ENCODE results near the gene RBM18. TPM values are rescaled to one million over a fixed set of nuclear protein-coding genes. Genes with fewer than 3 reads are reported as not detected.

Gene RBM18
- total RNA-seq, 1 donor from 2014 or later, result 29.1 TPM

DNA sequence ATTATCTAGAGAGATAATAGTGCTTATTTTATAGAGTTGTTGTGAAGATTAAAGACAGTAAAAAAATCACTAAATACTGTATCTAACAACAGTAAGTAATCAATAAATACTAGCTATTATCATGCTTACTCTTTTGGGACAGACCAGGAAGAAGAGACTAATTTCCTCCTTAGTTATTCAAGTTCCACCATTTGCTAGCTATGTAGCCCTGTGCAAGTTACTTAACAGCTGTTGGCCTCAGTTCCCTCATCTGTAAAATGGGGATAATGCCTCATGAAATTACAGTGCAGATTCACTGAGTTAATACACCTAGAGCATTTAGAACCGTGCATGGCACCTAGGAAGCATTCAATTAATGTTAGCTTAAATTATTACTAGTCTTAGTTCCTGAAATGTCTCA, 2.6 kb downstream of the RBM18 start:
- Histone ChIP-seq H3K27ac (ENCODE audit: low read depth, low read length) (no peak overlapping the region), H3K9ac (ENCODE audit: low read length) (no peak overlapping the region), H3K79me2 (ENCODE audit: insufficient read depth, low read length) (peaks cover 57% of the 10 kb centered on the region), H3K4me1 (ENCODE audit: insufficient read depth, low read length) (peaks cover 19% of the 10 kb centered on the region), H3K27me3 (ENCODE audit: insufficient read depth, low read length) (no peaks in the 10 kb centered on the region), H3K4me2 (ENCODE audit: low read length) (no peak overlapping the region), H3K4me3 (ENCODE audit: insufficient read depth, low read depth, low read length) (no peak overlapping the region), H2AFZ (ENCODE audit: low read depth, low read length) (no peak overlapping the region), H3K9me3 (ENCODE audit: insufficient read depth, low read depth, low read length) (no peaks in the 10 kb centered on the region), H4K20me1 (ENCODE audit: insufficient read depth, low read length) (peaks cover 23% of the 10 kb centered on the region), H3K36me3 (ENCODE audit: insufficient read depth, low read length) (peaks cover 12% of the 10 kb centered on the region)
- Mint-ChIP-seq H3K4me3 (ENCODE audit: unreplicated experiment) (no peak overlapping the region), H3K4me1 (ENCODE audit: low read depth, unreplicated experiment) (peaks cover 9% of the 10 kb centered on the region), H3K27ac (ENCODE audit: unreplicated experiment) (no peak overlapping the region), H3K9me3 (ENCODE audit: unreplicated experiment) (no peaks in the 10 kb centered on the region), H3K27me3 (ENCODE audit: low read depth, unreplicated experiment) (no peaks in the 10 kb centered on the region), H3K36me3 (ENCODE audit: low read depth, unreplicated experiment) (peaks cover 3% of the 10 kb centered on the region)
- TF ChIP-seq EZH2 (IDR thresholded peaks at IDR 0.05; ENCODE audit: insufficient read depth, low read length), result no peak
- TF ChIP-seq, protein P1, sequence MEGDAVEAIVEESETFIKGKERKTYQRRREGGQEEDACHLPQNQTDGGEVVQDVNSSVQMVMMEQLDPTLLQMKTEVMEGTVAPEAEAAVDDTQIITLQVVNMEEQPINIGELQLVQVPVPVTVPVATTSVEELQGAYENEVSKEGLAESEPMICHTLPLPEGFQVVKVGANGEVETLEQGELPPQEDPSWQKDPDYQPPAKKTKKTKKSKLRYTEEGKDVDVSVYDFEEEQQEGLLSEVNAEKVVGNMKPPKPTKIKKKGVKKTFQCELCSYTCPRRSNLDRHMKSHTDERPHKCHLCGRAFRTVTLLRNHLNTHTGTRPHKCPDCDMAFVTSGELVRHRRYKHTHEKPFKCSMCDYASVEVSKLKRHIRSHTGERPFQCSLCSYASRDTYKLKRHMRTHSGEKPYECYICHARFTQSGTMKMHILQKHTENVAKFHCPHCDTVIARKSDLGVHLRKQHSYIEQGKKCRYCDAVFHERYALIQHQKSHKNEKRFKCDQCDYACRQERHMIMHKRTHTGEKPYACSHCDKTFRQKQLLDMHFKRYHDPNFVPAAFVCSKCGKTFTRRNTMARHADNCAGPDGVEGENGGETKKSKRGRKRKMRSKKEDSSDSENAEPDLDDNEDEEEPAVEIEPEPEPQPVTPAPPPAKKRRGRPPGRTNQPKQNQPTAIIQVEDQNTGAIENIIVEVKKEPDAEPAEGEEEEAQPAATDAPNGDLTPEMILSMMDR (IDR thresholded peaks at IDR 0.05; ENCODE audit: insufficient read depth, low read depth, low read length), result no peak
- no peak for FAIRE-seq
- DNase-seq (ENCODE audit: low read depth), result no peak

DNA sequence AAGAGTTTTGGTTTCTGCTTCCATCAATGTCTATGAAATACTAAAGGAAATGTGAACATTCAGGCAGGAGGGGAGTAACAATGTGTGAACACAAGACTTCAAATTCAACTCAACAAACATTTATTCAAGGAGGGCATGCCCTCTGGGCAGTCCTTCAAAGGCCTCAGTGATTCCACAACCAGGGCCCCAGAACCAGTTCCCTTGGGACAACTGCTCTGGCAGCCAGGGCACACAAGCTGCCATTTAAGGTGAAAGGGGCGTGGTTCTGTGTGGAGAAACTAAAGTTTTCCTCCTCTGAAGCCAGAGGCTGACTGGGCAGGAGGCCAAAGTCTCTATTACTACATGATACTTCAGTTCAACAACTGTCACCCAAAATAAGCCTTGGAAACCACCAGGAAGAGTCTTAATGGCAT, 3.2 kb downstream of the RBM18 start:
- Histone ChIP-seq H3K27ac (ENCODE audit: low read depth, low read length) (no peak overlapping the region), H3K4me1 (ENCODE audit: insufficient read depth, low read length) (peaks cover 19% of the 10 kb centered on the region), H3K4me3 (ENCODE audit: insufficient read depth, low read depth, low read length) (no peak overlapping the region), H3K9ac (ENCODE audit: low read length) (no peak overlapping the region), H4K20me1 (ENCODE audit: insufficient read depth, low read length) (peaks cover 25% of the 10 kb centered on the region), H3K4me2 (ENCODE audit: low read length) (no peak overlapping the region), H2AFZ (ENCODE audit: low read depth, low read length) (no peak overlapping the region), H3K36me3 (ENCODE audit: insufficient read depth, low read length) (peaks cover 12% of the 10 kb centered on the region), H3K9me3 (ENCODE audit: insufficient read depth, low read depth, low read length) (no peaks in the 10 kb centered on the region), H3K27me3 (ENCODE audit: insufficient read depth, low read length) (no peaks in the 10 kb centered on the region), H3K79me2 (ENCODE audit: insufficient read depth, low read length) (peaks cover 54% of the 10 kb centered on the region)
- Mint-ChIP-seq H3K9me3 (ENCODE audit: unreplicated experiment) (no peaks in the 10 kb centered on the region), H3K36me3 (ENCODE audit: low read depth, unreplicated experiment) (peaks cover 3% of the 10 kb centered on the region), H3K4me1 (ENCODE audit: low read depth, unreplicated experiment) (peaks cover 9% of the 10 kb centered on the region), H3K4me3 (ENCODE audit: unreplicated experiment) (no peak overlapping the region), H3K27ac (ENCODE audit: unreplicated experiment) (no peak overlapping the region), H3K27me3 (ENCODE audit: low read depth, unreplicated experiment) (no peaks in the 10 kb centered on the region)
- TF ChIP-seq, protein P1 (IDR thresholded peaks at IDR 0.05; ENCODE audit: insufficient read depth, low read depth, low read length), result no peak
- peak; percentile 28 for DNase-seq (ENCODE audit: low read depth)
- no peak for FAIRE-seq

GRCh38 chr9:122258886-122259415, 5.7 kb downstream of the RBM18 start:
- Histone ChIP-seq H4K20me1 (ENCODE audit: insufficient read depth, low read length) (peaks cover 47% of the 10 kb centered on the region), H3K9ac (ENCODE audit: low read length) (no peak overlapping the region), H3K4me2 (ENCODE audit: low read length) (no peak overlapping the region), H2AFZ (ENCODE audit: low read depth, low read length) (no peak overlapping the region), H3K4me1 (ENCODE audit: insufficient read depth, low read length) (peaks cover 10% of the 10 kb centered on the region), H3K27ac (ENCODE audit: low read depth, low read length) (no peak overlapping the region), H3K27me3 (ENCODE audit: insufficient read depth, low read length) (no peaks in the 10 kb centered on the region), H3K4me3 (ENCODE audit: insufficient read depth, low read depth, low read length) (no peak overlapping the region), H3K36me3 (ENCODE audit: insufficient read depth, low read length) (peaks cover 15% of the 10 kb centered on the region), H3K79me2 (ENCODE audit: insufficient read depth, low read length) (peaks cover 38% of the 10 kb centered on the region), H3K9me3 (ENCODE audit: insufficient read depth, low read depth, low read length) (no peaks in the 10 kb centered on the region)
- FAIRE-seq, result no peak
- Mint-ChIP-seq H3K27ac (ENCODE audit: unreplicated experiment) (no peak overlapping the region), H3K9me3 (ENCODE audit: unreplicated experiment) (peaks cover 1% of the 10 kb centered on the region), H3K4me1 (ENCODE audit: low read depth, unreplicated experiment) (peaks cover 9% of the 10 kb centered on the region), H3K4me3 (ENCODE audit: unreplicated experiment) (no peak overlapping the region), H3K36me3 (ENCODE audit: low read depth, unreplicated experiment) (peaks cover 6% of the 10 kb centered on the region), H3K27me3 (ENCODE audit: low read depth, unreplicated experiment) (no peaks in the 10 kb centered on the region)
- TF ChIP-seq, protein P1 (IDR thresholded peaks at IDR 0.05; ENCODE audit: insufficient read depth, low read depth, low read length), result no peak
- no peak for TF ChIP-seq EZH2 (IDR thresholded peaks at IDR 0.05; ENCODE audit: insufficient read depth, low read length)
- no peak for DNase-seq (ENCODE audit: low read depth)
